Measurements from ENCODE around the gene RYR2.

RYR2 gene

DNA sequence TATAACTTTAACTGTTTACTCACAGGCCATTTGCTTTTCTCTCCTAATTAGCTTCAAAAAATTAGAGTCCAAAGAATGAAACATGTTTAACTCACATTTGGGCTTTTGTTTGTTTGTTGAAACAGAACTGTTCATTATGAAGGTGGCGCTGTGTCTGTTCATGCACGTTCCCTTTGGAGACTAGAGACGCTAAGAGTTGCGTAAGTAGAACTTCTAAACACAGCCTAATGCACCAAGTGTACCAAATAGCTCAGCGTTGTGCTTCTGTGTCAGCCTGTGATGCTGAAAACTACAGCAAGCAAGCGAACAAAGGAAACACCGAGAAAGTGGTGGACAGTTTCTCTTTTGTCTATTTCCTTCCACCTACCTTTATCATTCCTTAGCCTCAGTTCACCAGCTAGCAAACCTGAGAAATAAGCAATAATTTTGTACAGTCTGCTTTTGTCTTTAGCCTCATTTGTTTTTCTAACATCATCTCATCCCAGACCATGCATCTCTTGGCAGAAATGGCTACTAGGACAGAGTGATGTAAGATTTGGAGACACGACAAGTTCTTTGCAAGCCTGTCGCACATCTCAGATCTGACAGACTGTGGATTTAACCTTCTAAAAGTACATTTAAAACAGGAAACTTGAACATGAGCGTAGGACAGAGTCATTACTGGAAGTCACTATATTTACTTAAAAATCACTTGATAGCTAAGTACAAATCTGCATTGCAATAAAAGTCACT lies 375.1 kb downstream of the RYR2 start:
- TF ChIP-seq, protein P1, sequence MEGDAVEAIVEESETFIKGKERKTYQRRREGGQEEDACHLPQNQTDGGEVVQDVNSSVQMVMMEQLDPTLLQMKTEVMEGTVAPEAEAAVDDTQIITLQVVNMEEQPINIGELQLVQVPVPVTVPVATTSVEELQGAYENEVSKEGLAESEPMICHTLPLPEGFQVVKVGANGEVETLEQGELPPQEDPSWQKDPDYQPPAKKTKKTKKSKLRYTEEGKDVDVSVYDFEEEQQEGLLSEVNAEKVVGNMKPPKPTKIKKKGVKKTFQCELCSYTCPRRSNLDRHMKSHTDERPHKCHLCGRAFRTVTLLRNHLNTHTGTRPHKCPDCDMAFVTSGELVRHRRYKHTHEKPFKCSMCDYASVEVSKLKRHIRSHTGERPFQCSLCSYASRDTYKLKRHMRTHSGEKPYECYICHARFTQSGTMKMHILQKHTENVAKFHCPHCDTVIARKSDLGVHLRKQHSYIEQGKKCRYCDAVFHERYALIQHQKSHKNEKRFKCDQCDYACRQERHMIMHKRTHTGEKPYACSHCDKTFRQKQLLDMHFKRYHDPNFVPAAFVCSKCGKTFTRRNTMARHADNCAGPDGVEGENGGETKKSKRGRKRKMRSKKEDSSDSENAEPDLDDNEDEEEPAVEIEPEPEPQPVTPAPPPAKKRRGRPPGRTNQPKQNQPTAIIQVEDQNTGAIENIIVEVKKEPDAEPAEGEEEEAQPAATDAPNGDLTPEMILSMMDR (IDR thresholded peaks at IDR 0.05; ENCODE audit: extremely low read depth, missing control alignments): no peak
- no peak for DNase-seq (ENCODE audit: low spot score)

DNA sequence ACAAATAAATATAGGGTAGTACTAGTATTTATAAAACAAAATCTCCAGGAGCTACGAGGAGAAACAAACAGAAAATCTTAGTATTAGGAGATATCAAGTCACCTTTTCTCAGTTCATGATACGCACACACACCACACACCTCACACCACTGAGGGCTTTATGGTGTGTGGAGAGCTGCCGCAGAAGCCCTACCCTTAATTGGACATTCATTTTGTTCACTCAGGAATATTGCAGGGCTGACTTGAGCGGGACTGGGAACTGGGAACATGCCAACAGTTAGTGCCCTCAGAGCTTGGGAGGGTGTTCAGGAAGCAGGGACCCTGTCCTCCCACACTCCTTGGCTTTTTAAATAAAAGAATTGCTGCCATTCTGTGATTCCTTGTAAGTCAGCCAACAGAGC lies 386.8 kb downstream of the RYR2 start:
- TF ChIP-seq, protein P1 (IDR thresholded peaks at IDR 0.05; ENCODE audit: extremely low read depth, missing control alignments): no peak
- DNase-seq (ENCODE audit: low spot score): no peak

DNA sequence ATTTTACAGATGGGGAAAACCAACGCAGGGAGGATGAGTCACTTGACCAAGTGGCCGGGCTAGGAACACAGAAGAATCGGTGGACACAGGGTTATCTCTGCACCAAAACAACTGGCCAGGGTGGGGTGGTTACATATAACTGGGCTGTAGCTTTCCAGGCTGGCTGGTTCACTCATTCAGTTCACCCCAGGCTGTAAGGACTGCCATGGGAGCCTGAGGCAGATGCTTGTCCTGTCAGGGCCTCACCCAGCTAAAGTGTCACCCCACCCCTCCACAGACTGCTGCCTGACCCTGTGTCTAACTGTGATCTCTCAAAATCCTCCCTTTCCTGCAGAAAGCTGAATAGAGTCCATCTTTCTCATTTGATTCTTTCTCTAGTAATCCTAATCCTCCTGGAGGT lies 387.3 kb downstream of the RYR2 start:
- DNase-seq (ENCODE audit: low spot score): no peak
- TF ChIP-seq, protein P1 (IDR thresholded peaks at IDR 0.05; ENCODE audit: extremely low read depth, missing control alignments): no peak

DNA sequence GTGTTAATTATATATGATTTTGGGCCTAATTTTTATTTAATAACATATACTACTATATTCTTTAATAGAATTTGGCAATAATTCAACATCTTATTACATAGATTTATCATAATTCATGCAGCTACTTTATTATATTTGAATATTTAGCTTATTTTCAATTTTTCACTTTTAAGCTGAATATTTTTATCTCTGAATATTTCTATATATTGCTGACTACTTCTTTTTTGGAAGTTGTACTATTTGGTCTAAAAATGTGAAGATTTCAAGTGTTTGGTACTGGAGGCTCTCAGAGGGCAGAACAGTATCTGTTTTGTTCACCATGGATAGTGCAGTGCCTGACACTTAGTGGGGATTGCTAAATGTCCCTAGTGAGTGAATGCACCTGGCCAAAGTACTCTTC lies 389.5 kb downstream of the RYR2 start:
- TF ChIP-seq, protein P1 (IDR thresholded peaks at IDR 0.05; ENCODE audit: extremely low read depth, missing control alignments): no peak
- no peak for DNase-seq (ENCODE audit: low spot score)

DNA sequence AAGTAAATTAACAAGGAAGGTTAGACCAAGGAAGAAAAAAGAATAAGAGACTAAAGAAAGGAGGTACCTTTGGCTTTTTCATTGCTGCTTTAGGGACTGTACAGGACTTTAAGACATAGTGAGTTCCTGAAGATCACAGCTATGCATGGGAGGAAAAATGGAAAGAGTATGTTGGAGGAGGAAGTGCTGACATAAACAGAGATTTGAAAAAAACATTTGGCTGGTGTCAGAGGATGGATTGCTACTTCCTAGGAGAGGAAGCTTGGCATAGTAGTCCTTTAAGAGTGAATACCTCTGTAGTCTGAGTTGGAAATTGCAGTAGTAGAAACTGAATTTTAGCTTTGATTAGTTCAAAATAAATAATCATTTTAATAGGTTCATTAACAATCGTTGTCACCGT lies 398.4 kb downstream of the RYR2 start:
- DNase-seq (ENCODE audit: low spot score): no peak
- TF ChIP-seq, protein P1 (IDR thresholded peaks at IDR 0.05; ENCODE audit: extremely low read depth, missing control alignments): no peak

DNA sequence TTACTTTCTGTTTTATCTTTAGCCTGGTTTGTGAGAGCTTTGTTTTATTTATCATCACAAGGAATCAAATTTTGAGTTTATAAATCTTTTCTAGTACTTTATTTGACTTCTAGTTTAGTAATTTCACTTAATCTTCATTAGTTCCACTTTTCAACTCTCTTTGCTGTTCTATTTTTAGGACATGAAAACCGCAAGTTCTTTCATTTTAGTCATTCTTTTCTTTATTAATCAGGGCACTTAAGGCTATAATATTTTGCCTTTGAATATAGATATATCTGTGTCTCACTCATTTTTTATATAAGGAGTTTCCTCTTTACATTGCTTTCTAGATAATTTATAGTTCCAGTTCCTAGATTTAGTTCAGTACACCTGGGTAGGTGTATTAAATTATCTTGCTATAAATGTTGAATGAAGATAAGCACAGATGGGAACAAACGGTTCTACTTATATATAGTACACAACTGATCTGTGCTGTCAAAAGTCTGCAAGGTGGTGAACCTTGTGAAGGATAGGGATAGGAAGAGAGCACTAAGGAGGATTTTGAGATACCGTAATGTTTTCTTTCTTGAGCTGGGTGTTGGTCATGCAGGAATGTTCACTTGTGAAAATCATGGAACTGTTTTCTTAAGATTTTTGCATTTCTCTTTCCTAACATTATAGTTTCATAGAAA lies 402.3 kb downstream of the RYR2 start:
- DNase-seq (ENCODE audit: low spot score): no peak
- TF ChIP-seq, protein P1 (IDR thresholded peaks at IDR 0.05; ENCODE audit: extremely low read depth, missing control alignments): no peak

DNA sequence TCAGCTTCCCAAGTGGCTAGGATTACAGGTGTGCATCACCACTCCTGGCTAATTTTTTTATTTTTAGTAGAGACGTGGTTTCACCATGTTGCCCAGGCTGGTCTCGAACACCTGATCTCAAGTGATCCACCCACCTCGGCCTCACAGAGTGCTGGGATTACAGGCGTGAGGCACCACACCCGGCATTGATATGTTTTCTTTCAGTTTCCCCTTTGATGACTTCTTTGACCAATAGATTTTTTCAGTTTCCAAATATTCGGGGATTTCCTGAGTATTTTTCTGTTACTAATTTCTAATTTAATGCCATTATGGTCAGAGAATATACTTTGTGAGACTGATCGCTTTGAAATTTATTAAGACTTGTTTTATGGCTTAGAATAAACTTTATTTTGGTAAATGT lies 406.1 kb downstream of the RYR2 start:
- no peak for DNase-seq (ENCODE audit: low spot score)
- TF ChIP-seq, protein P1 (IDR thresholded peaks at IDR 0.05; ENCODE audit: extremely low read depth, missing control alignments): no peak
